ENCODE measurements around the gene MSX1.

GRCh38 chr4:4880492-4880891 is 21.0 kb downstream of the MSX1 start:
- TF ChIP-seq CTCF (IDR thresholded peaks at IDR 0.05; ENCODE audit: low read depth, low read length, missing input control) (peak; percentile 15), JUND (IDR thresholded peaks at IDR 0.05) (no peak), REST (IDR thresholded peaks at IDR 0.05) (no peak), YY1 (IDR thresholded peaks at IDR 0.05) (no peak), SP1 (IDR thresholded peaks at IDR 0.05) (no peak), FOXA1 (IDR thresholded peaks at IDR 0.05) (no peak), EGR1 (IDR thresholded peaks at IDR 0.05; ENCODE audit: low read depth in 2 of 2) (no peak), HNF4G (IDR thresholded peaks at IDR 0.05) (no peak), RAD21 (IDR thresholded peaks at IDR 0.05) (peak; percentile 41 to 48), GABPA (IDR thresholded peaks at IDR 0.05 in 1 of 2, conservative IDR thresholded peaks at IDR 0.05 in 1 of 2) (no peak), RXRA (IDR thresholded peaks at IDR 0.05) (no peak)
- TF ChIP-seq, protein P1, sequence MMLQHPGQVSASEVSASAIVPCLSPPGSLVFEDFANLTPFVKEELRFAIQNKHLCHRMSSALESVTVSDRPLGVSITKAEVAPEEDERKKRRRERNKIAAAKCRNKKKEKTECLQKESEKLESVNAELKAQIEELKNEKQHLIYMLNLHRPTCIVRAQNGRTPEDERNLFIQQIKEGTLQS (IDR thresholded peaks at IDR 0.05), result no peak
- TF ChIP-seq, protein P2, sequence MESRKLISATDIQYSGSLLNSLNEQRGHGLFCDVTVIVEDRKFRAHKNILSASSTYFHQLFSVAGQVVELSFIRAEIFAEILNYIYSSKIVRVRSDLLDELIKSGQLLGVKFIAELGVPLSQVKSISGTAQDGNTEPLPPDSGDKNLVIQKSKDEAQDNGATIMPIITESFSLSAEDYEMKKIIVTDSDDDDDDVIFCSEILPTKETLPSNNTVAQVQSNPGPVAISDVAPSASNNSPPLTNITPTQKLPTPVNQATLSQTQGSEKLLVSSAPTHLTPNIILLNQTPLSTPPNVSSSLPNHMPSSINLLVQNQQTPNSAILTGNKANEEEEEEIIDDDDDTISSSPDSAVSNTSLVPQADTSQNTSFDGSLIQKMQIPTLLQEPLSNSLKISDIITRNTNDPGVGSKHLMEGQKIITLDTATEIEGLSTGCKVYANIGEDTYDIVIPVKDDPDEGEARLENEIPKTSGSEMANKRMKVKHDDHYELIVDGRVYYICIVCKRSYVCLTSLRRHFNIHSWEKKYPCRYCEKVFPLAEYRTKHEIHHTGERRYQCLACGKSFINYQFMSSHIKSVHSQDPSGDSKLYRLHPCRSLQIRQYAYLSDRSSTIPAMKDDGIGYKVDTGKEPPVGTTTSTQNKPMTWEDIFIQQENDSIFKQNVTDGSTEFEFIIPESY (IDR thresholded peaks at IDR 0.05), result no peak
- TF ChIP-seq, protein P3, sequence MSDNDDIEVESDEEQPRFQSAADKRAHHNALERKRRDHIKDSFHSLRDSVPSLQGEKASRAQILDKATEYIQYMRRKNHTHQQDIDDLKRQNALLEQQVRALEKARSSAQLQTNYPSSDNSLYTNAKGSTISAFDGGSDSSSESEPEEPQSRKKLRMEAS (IDR thresholded peaks at IDR 0.05), result no peak

All from liver (tissue), 3 donors.